DOHH2 (cell line): ENCODE results near the gene ZNF132.

Experiments
- EZH2phosphoT487 ChIP-seq: fragments of 200-600 bp; sonication (generic); IDR thresholded peaks from 2 replicates; pipeline ENCODE4 v1.6.1; 2017; ENCODE audit warnings: borderline replicate concordance, mild to moderate bottlenecking, antibody characterized with exemption, low read length, moderate library complexity, mixed read lengths
- TF ChIP-seq, protein P1 (sequence below): fragments of 200-600 bp; sonication (generic); IDR thresholded peaks from one replicate; pipeline ENCODE4 v1.5.1; 2014; ENCODE audit warnings: antibody characterized with exemption, mild to moderate bottlenecking, low read depth, low read length; ENCODE audit not compliant: poor library complexity, severe bottlenecking

DNA sequence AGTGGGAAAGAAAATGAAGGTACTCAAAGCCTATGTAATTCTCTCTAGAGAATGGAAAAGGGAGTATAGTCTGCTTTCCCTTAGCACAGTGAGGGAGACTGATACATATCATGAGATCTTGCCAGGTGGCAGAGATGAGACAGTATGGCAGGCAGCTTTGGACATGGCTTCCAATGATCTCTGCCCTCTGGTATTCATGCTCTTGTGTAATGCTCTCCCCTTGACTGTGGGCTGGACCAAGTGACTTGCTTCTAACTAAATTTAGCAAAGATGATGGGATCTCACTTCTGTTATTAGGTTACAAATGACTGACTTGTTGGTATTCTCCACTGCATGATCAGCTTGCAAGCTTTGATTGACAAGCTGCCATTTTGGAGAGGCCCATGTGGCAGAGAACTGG, 10.2 kb downstream of the ZNF132 start:
- TF ChIP-seq, protein P1, sequence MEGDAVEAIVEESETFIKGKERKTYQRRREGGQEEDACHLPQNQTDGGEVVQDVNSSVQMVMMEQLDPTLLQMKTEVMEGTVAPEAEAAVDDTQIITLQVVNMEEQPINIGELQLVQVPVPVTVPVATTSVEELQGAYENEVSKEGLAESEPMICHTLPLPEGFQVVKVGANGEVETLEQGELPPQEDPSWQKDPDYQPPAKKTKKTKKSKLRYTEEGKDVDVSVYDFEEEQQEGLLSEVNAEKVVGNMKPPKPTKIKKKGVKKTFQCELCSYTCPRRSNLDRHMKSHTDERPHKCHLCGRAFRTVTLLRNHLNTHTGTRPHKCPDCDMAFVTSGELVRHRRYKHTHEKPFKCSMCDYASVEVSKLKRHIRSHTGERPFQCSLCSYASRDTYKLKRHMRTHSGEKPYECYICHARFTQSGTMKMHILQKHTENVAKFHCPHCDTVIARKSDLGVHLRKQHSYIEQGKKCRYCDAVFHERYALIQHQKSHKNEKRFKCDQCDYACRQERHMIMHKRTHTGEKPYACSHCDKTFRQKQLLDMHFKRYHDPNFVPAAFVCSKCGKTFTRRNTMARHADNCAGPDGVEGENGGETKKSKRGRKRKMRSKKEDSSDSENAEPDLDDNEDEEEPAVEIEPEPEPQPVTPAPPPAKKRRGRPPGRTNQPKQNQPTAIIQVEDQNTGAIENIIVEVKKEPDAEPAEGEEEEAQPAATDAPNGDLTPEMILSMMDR = no peak
- TF ChIP-seq EZH2phosphoT487 = no peak
